Neural cell (in vitro differentiated cells): Measurements from ENCODE around the gene SUPT3H. TPM values are rescaled to one million over a fixed set of nuclear protein-coding genes. Genes with fewer than 3 reads are reported as not detected.

Experiments
- H2AFZ ChIP-seq: fragments of 200-600, 300-800 bp; sonication (generic), shearing (Covaris generic); 2 replicates; pipeline ENCODE4 v1.6.0; 2014; ENCODE audit warnings: low read depth, mild to moderate bottlenecking, antibody characterized with exemption, low read length, moderate library complexity
- H3F3A ChIP-seq: fragments of 200-600 bp; shearing (Covaris generic); 2 replicates; pipeline ENCODE4 v1.6.1; 2016; ENCODE audit warnings: mild to moderate bottlenecking, moderate library complexity, mixed read lengths, antibody characterized with exemption, low read length; ENCODE audit not compliant: insufficient read depth, poor library complexity, severe bottlenecking
- H3K27ac ChIP-seq: fragments of 200-600, 300-800 bp; sonication (generic), shearing (Covaris generic); 2 replicates; pipeline ENCODE4 v1.5.1; 2014; ENCODE audit warnings: mild to moderate bottlenecking, low read length, moderate library complexity
- H3K27me3 ChIP-seq: fragments of 300-800, 200-600 bp; sonication (generic), shearing (Covaris generic); 2 replicates; pipeline ENCODE4 v1.6.0; 2014; ENCODE audit warnings: mild to moderate bottlenecking, low read depth, low read length, moderate library complexity; ENCODE audit not compliant: insufficient read depth
- H3K36me3 ChIP-seq: fragments of 300-800, 200-600 bp; sonication (generic), shearing (Covaris generic); 2 replicates; pipeline ENCODE4 v1.5.1; 2014; ENCODE audit warnings: mild to moderate bottlenecking, antibody characterized with exemption, low read length, moderate library complexity; ENCODE audit not compliant: insufficient read depth
- H3K4me2 ChIP-seq: fragments of 300-800, 200-600 bp; sonication (generic), shearing (Covaris generic); 2 replicates; pipeline ENCODE4 v1.6.0; 2014; ENCODE audit warnings: mild to moderate bottlenecking, low read length
- H3K4me3 ChIP-seq: fragments of 300-800, 200-600 bp; sonication (generic), shearing (Covaris generic); 2 replicates; pipeline ENCODE4 v1.5.1; 2014; ENCODE audit warnings: mild to moderate bottlenecking, low read length, moderate library complexity
- H3K79me2 ChIP-seq: fragments of 200-600 bp; shearing (Covaris generic); replicated peaks from 2 replicates; pipeline ENCODE4 v1.6.0; 2014; ENCODE audit warnings: mild to moderate bottlenecking, low read length, moderate library complexity; ENCODE audit not compliant: insufficient read depth
- H3K9ac ChIP-seq: fragments of 300-800, 200-600 bp; sonication (generic), shearing (Covaris generic); 2 replicates; pipeline ENCODE4 v1.6.1; 2016; ENCODE audit warnings: mild to moderate bottlenecking, low read length, mixed read lengths
- H3K9me2 ChIP-seq: fragments of 200-600 bp; shearing (Covaris generic); 2 replicates; pipeline ENCODE4 v1.6.1; 2016; ENCODE audit warnings: mild to moderate bottlenecking, low read length, mixed read lengths; ENCODE audit not compliant: insufficient read depth
- H3K9me3 ChIP-seq: fragments of 200-600, 300-800 bp; sonication (generic), shearing (Covaris generic); 2 replicates; pipeline ENCODE4 v1.6.1; 2016; ENCODE audit warnings: mild to moderate bottlenecking, mixed run types, low read length, moderate library complexity, mixed read lengths
- H4K20me1 ChIP-seq: fragments of 200-600 bp; shearing (Covaris generic); 2 replicates; pipeline ENCODE4 v1.6.1; 2016; ENCODE audit warnings: mild to moderate bottlenecking, mixed run types; ENCODE audit not compliant: insufficient read depth
- CTCF ChIP-seq: fragments of 450-650 bp; IDR thresholded peaks from 2 replicates; pipeline ENCODE4 v1.5.1; 2014; ENCODE audit warnings: antibody characterized with exemption, mild to moderate bottlenecking, moderate library complexity; ENCODE audit not compliant: poor library complexity, severe bottlenecking
- EP300 ChIP-seq: fragments of 450-650 bp; conservative IDR thresholded peaks from 2 replicates; pipeline ENCODE4 v1.6.1; 2014; ENCODE audit warnings: antibody characterized with exemption, mild to moderate bottlenecking, moderate library complexity; ENCODE audit not compliant: poor library complexity, severe bottlenecking
- EZH2 ChIP-seq: fragments of 200-600, 300-800 bp; shearing (Covaris generic), sonication (generic); IDR thresholded peaks from 2 replicates; pipeline ENCODE4 v1.6.1; 2014; ENCODE audit warnings: antibody characterized with exemption, low read length, borderline replicate concordance, mild to moderate bottlenecking; ENCODE audit not compliant: insufficient read depth, poor library complexity, severe bottlenecking
- MXI1 ChIP-seq: fragments of 450-650 bp; conservative IDR thresholded peaks from 2 replicates; pipeline ENCODE4 v1.6.1; 2014; ENCODE audit warnings: antibody characterized with exemption, mild to moderate bottlenecking; ENCODE audit not compliant: poor library complexity, severe bottlenecking
- POLR2AphosphoS5 ChIP-seq: IDR thresholded peaks from 2 replicates; pipeline ENCODE4 v1.6.1; 2012
- RAD21 ChIP-seq: fragments of 450-650 bp; conservative IDR thresholded peaks from 2 replicates; pipeline ENCODE4 v1.6.1; 2014; ENCODE audit warnings: antibody characterized with exemption, mild to moderate bottlenecking, moderate library complexity
- REST ChIP-seq: IDR thresholded peaks from 2 replicates; pipeline ENCODE4 v1.6.1; 2012; ENCODE audit warnings: borderline replicate concordance
- SMC3 ChIP-seq: fragments of 450-650 bp; conservative IDR thresholded peaks from 2 replicates; pipeline ENCODE4 v1.6.1; 2014; ENCODE audit warnings: antibody characterized with exemption, mild to moderate bottlenecking, moderate library complexity; ENCODE audit not compliant: poor library complexity
- TAF1 ChIP-seq: IDR thresholded peaks from 2 replicates; pipeline ENCODE4 v1.6.1; 2012; ENCODE audit warnings: low read depth
- polyA plus RNA-seq: library from polyadenylated mRNA; depleted of rRNA; stranded (reverse); fragments of >200 nt; gene quantifications from 2 replicates; pipeline ENCODE4 v1.2.3, GENCODE V29; 2014

The SUPT3H gene
- polyA plus RNA-seq, 1 donor from 2014 or later = 6.8 TPM

- no peaks in the 10 kb centered on the region for H3K27me3 ChIP-seq
- H4K20me1 ChIP-seq = no peaks in the 10 kb centered on the region
- H3K79me2 ChIP-seq = no peaks in the 10 kb centered on the region
- no peaks in the 10 kb centered on the region for H3F3A ChIP-seq
- no peak for TF ChIP-seq MXI1
- TF ChIP-seq EP300 = no peak
- H3K9me3 ChIP-seq = no peaks in the 10 kb centered on the region
- no peak overlapping the region for H2AFZ ChIP-seq
- no peak overlapping the region for H3K9ac ChIP-seq
- H3K9me2 ChIP-seq = no peaks in the 10 kb centered on the region
- H3K4me3 ChIP-seq = no peak overlapping the region
- H3K27ac ChIP-seq = no peak overlapping the region
- no peak overlapping the region for H3K4me2 ChIP-seq
- no peaks in the 10 kb centered on the region for H3K36me3 ChIP-seq
Observed at GRCh38 chr6:45215759-45216158, 162.0 kb downstream of the SUPT3H start.

- Histone ChIP-seq H2AFZ (no peak overlapping the region), H3K27me3 (no peaks in the 10 kb centered on the region), H3K9ac (no peak overlapping the region), H3K4me3 (no peak overlapping the region), H3K79me2 (no peaks in the 10 kb centered on the region), H3K9me2 (no peaks in the 10 kb centered on the region), H3K4me2 (no peak overlapping the region), H3K27ac (no peak overlapping the region), H3K36me3 (no peaks in the 10 kb centered on the region), H3K9me3 (no peaks in the 10 kb centered on the region), H3F3A (no peaks in the 10 kb centered on the region), H4K20me1 (no peaks in the 10 kb centered on the region)
- TF ChIP-seq EP300 = no peak
- no peak for TF ChIP-seq SMC3
- TF ChIP-seq CTCF = no peak
- TF ChIP-seq POLR2AphosphoS5 = no peak
- no peak for TF ChIP-seq RAD21
- no peak for TF ChIP-seq EZH2
- TF ChIP-seq TAF1 = no peak
Observed at GRCh38 chr6:45212976-45213375, 164.8 kb downstream of the SUPT3H start.

GRCh38 chr6:45209762-45210161 lies 168.0 kb downstream of the SUPT3H start:
- H3K9me3 ChIP-seq = no peaks in the 10 kb centered on the region
- H4K20me1 ChIP-seq = no peaks in the 10 kb centered on the region
- no peaks in the 10 kb centered on the region for H3F3A ChIP-seq
- TF ChIP-seq EP300 (no peak), REST (no peak), POLR2AphosphoS5 (no peak), SMC3 (no peak), RAD21 (no peak), TAF1 (no peak), EZH2 (no peak), MXI1 (no peak), CTCF (no peak)
- H3K4me3 ChIP-seq = no peak overlapping the region
- no peak overlapping the region for H3K9ac ChIP-seq
- H3K4me2 ChIP-seq = no peak overlapping the region
- no peaks in the 10 kb centered on the region for H3K79me2 ChIP-seq
- no peaks in the 10 kb centered on the region for H3K36me3 ChIP-seq
- no peak overlapping the region for H2AFZ ChIP-seq
- H3K27ac ChIP-seq = no peak overlapping the region
- no peaks in the 10 kb centered on the region for H3K27me3 ChIP-seq
- no peaks in the 10 kb centered on the region for H3K9me2 ChIP-seq
